HEK293 (cell line): ENCODE data around the gene B4GALT7.

Source experiments
- ZNF335 ChIP-seq: fragments of 450-650 bp; formaldehyde crosslinking; conservative IDR thresholded peaks from 2 replicates; pipeline ENCODE4 v1.5.1; 2016; ENCODE audit warnings: missing biosample characterization, missing genetic modification characterization
- ZNF366 ChIP-seq: fragments of 450-650 bp; formaldehyde crosslinking; conservative IDR thresholded peaks from 2 replicates; pipeline ENCODE4 v1.5.1; 2016; ENCODE audit warnings: missing biosample characterization, missing genetic modification characterization
- TF ChIP-seq, protein P1 (sequence below): fragments of 450-650 bp; formaldehyde crosslinking; IDR thresholded peaks from 2 replicates; pipeline ENCODE4 v1.5.1; 2016; ENCODE audit warnings: missing biosample characterization, missing genetic modification characterization

GRCh38 chr5:177576169-177576568, 23.8 kb upstream of the B4GALT7 start:
- no peak for TF ChIP-seq ZNF366
- TF ChIP-seq ZNF335 (tag by site-specific recombination) = no peak
- TF ChIP-seq, protein P1, sequence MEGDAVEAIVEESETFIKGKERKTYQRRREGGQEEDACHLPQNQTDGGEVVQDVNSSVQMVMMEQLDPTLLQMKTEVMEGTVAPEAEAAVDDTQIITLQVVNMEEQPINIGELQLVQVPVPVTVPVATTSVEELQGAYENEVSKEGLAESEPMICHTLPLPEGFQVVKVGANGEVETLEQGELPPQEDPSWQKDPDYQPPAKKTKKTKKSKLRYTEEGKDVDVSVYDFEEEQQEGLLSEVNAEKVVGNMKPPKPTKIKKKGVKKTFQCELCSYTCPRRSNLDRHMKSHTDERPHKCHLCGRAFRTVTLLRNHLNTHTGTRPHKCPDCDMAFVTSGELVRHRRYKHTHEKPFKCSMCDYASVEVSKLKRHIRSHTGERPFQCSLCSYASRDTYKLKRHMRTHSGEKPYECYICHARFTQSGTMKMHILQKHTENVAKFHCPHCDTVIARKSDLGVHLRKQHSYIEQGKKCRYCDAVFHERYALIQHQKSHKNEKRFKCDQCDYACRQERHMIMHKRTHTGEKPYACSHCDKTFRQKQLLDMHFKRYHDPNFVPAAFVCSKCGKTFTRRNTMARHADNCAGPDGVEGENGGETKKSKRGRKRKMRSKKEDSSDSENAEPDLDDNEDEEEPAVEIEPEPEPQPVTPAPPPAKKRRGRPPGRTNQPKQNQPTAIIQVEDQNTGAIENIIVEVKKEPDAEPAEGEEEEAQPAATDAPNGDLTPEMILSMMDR = no peak
